Gastroesophageal sphincter (tissue), 4 donors: ENCODE results near the gene ALDH18A1. TPM values are rescaled to one million over a fixed set of nuclear protein-coding genes. Genes with fewer than 3 reads are reported as not detected.

Experiments used
- ATAC-seq: fragments of 150-250 bp; one replicate; pipeline ENCODE4 v1.9.1; 2016; ENCODE audit warnings: mild to moderate bottlenecking, moderate library complexity
- H3K27ac ChIP-seq, 4 donors: fragments of 200-600 bp; sonication (generic) in 3 of 4; 1 replicate in 3 of 4; 2 replicates in 1 of 4; pipeline ENCODE4 v1.5.1; 2016 to 2019
- H3K27me3 ChIP-seq: fragments of 200-600 bp; sonication (generic); one replicate; pipeline ENCODE4 v1.5.1; 2019
- H3K36me3 ChIP-seq, 2 donors: fragments of 200-600 bp; sonication (generic); one replicate each; pipeline ENCODE4 v1.5.1; 2019; ENCODE audit warnings: control low read depth in 1 of 2
- H3K4me1 ChIP-seq, 3 donors: fragments of 200-600 bp; sonication (generic); 1 replicate in 2 of 3; 2 replicates in 1 of 3; pipeline ENCODE4 v1.5.1; 2016 to 2019; ENCODE audit warnings: control low read depth in 2 of 3
- H3K4me3 ChIP-seq, 2 donors: fragments of 200-600 bp; sonication (generic); one replicate each; pipeline ENCODE4 v1.5.1; 2019; ENCODE audit warnings: mild to moderate bottlenecking in 1 of 2, moderate library complexity in 1 of 2
- H3K9me3 ChIP-seq, 3 donors: fragments of 200-600 bp; sonication (generic); one replicate each; pipeline ENCODE4 v1.5.1; 2017 to 2019; ENCODE audit warnings: control low read depth in 2 of 3
- CTCF ChIP-seq, 4 experiments: fragments of 200-600 bp in 2 of 4; fragments of 450-650 bp in 2 of 4; sonication (generic) in 1 of 4; IDR thresholded peaks; one replicate each; pipeline ENCODE4 v1.5.1; 2017 to 2019; ENCODE audit warnings: antibody characterized with exemption in 4 of 4, mild to moderate bottlenecking in 2 of 4, moderate library complexity in 2 of 4
- EP300 ChIP-seq: sonication (generic); formaldehyde crosslinking; IDR thresholded peaks from one replicate; pipeline ENCODE4 v1.6.1; 2017; ENCODE audit warnings: antibody characterized with exemption, mild to moderate bottlenecking
- POLR2A ChIP-seq, 2 donors: fragments of 450-650 bp; IDR thresholded peaks; one replicate each; pipeline ENCODE4 v1.6.1; 2017; ENCODE audit warnings: antibody characterized with exemption in 2 of 2, mild to moderate bottlenecking in 2 of 2, moderate library complexity in 1 of 2
- POLR2AphosphoS5 ChIP-seq: sonication (generic); formaldehyde crosslinking; IDR thresholded peaks from one replicate; pipeline ENCODE4 v1.6.1; 2017; ENCODE audit warnings: antibody characterized with exemption
- WGBS, 2 donors: methylation state at CpG; one replicate each; pipeline ENCODE4 v1.1.5; 2018; ENCODE audit warnings: low coverage in 1 of 2; 5-methylcytosine and 5-hydroxymethylcytosine counted together
- total RNA-seq, 4 donors: library from RNA; depleted of rRNA; stranded (reverse); fragments of >200 nt; gene quantifications; one replicate each; pipeline ENCODE4 v1.1.0, GENCODE V29; 2016

The ALDH18A1 gene
- total RNA-seq, 4 donors from 2014 or later: 19.1 to 32.9 (median 26.7) TPM

GRCh38 chr10:95574649-95575365 is 81.7 kb downstream of the ALDH18A1 start:
- H3K9me3 ChIP-seq: no peaks in the 10 kb centered on the region
- 72 to 73% methylated on average over 10 to 11 of the region's 11 CpGs for WGBS, 2 donors
- no peaks in the 10 kb centered on the region for H3K4me1 ChIP-seq
- H3K27me3 ChIP-seq: no peaks in the 10 kb centered on the region
- no peaks in the 10 kb centered on the region for H3K36me3 ChIP-seq
- no peak for TF ChIP-seq CTCF (IDR thresholded peaks at IDR 0.05)
- TF ChIP-seq POLR2A (IDR thresholded peaks at IDR 0.05): no peak
- no peak for TF ChIP-seq POLR2AphosphoS5
- no peak for TF ChIP-seq EP300
- ATAC-seq: no peak
- no peak overlapping the region for H3K4me3 ChIP-seq
- no peak overlapping the region for H3K27ac ChIP-seq

- Histone ChIP-seq H3K9me3 (no peaks in the 10 kb centered on the region), H3K4me3 (no peak overlapping the region), H3K36me3 (no peaks in the 10 kb centered on the region), H3K27me3 (no peaks in the 10 kb centered on the region), H3K27ac (no peak overlapping the region), H3K4me1 (no peaks in the 10 kb centered on the region)
- 91 to 94% methylated on average over 4 to 6 of the region's 6 CpGs for WGBS, 2 donors
- no peak for ATAC-seq
- TF ChIP-seq POLR2AphosphoS5: no peak
- TF ChIP-seq POLR2A (IDR thresholded peaks at IDR 0.05): no peak
- TF ChIP-seq EP300: no peak
- TF ChIP-seq CTCF (IDR thresholded peaks at IDR 0.05): no peak
Observed at GRCh38 chr10:95573964-95574604, 82.4 kb downstream of the ALDH18A1 start.

- no peak for ATAC-seq
- no peak overlapping the region for H3K4me3 ChIP-seq
- H3K27ac ChIP-seq: no peak overlapping the region
- H3K9me3 ChIP-seq: no peaks in the 10 kb centered on the region
- WGBS, 2 donors: 87 to 100% methylated on average over 3 of the region's 3 CpGs
- H3K27me3 ChIP-seq: no peaks in the 10 kb centered on the region
- peaks cover 0 to 2% (median 0%) of the 10 kb centered on the region in 3 donors for H3K4me1 ChIP-seq
- no peaks in the 10 kb centered on the region for H3K36me3 ChIP-seq
- TF ChIP-seq POLR2A (IDR thresholded peaks at IDR 0.05): no peak
- no peak for TF ChIP-seq EP300
- no peak for TF ChIP-seq POLR2AphosphoS5
- no peak for TF ChIP-seq CTCF (IDR thresholded peaks at IDR 0.05)
Observed at GRCh38 chr10:95573527-95573926, 83.0 kb downstream of the ALDH18A1 start.

GRCh38 chr10:95572131-95572820 is 84.2 kb downstream of the ALDH18A1 start:
- Histone ChIP-seq H3K27me3 (no peaks in the 10 kb centered on the region), H3K36me3 (no peaks in the 10 kb centered on the region), H3K9me3 (no peaks in the 10 kb centered on the region), H3K4me3 (no peak overlapping the region), H3K27ac (no peak overlapping the region), H3K4me1 (peaks cover 0 to 14% (median 0%) of the 10 kb centered on the region in 3 donors)
- no peak for TF ChIP-seq CTCF (IDR thresholded peaks at IDR 0.05)
- TF ChIP-seq POLR2AphosphoS5: no peak
- TF ChIP-seq EP300: no peak
- TF ChIP-seq POLR2A (IDR thresholded peaks at IDR 0.05): no peak
- WGBS, 2 donors: 70 to 80% methylated on average over 1 to 5 of the region's 7 CpGs
- no peak for ATAC-seq
